GM19397 (cell line): ENCODE measurements around the gene GHRL.
"Not testable (repeated sequence)": the region's sequence is repeated elsewhere in the genome, so short reads cannot be mapped to it uniquely, and the experiment has no call there.

Experiments used
- ATAC-seq: cut with Tn5 transposase; IDR thresholded peaks from one replicate; pipeline ENCODE4 v1.9.1; 2021; ENCODE audit warnings: mild to moderate bottlenecking, moderate library complexity; ENCODE audit not compliant: unreplicated experiment

Gene GHRL

GRCh38 chr3:10278501-10278900, 14.2 kb downstream of the GHRL start:
- no peak for ATAC-seq

GRCh38 chr3:10277115-10277625, 15.6 kb downstream of the GHRL start:
- no peak for ATAC-seq

GRCh38 chr3:10274601-10275000, 18.1 kb downstream of the GHRL start:
- no peak for ATAC-seq

- no peak for ATAC-seq
Observed at GRCh38 chr3:10273702-10274305, 18.9 kb downstream of the GHRL start.

- no peak for ATAC-seq
Observed at GRCh38 chr3:10272977-10273376, 19.8 kb downstream of the GHRL start.

GRCh38 chr3:10272476-10272875, 20.3 kb downstream of the GHRL start:
- ATAC-seq, result not testable (repeated sequence)

GRCh38 chr3:10269443-10269842, 23.3 kb downstream of the GHRL start:
- no peak for ATAC-seq

GRCh38 chr3:10268930-10269329, 23.8 kb downstream of the GHRL start:
- no peak for ATAC-seq

- ATAC-seq, result no peak
Observed at GRCh38 chr3:10268116-10268515, 24.6 kb downstream of the GHRL start.

- not testable (repeated sequence) for ATAC-seq
Observed at GRCh38 chr3:10266936-10267335, 25.8 kb downstream of the GHRL start.

GRCh38 chr3:10265833-10266232, 26.9 kb downstream of the GHRL start:
- ATAC-seq, result no peak

- ATAC-seq, result no peak
Observed at GRCh38 chr3:10263646-10264363, 28.9 kb downstream of the GHRL start.

GRCh38 chr3:10262027-10262426, 30.7 kb downstream of the GHRL start:
- ATAC-seq, result no peak

GRCh38 chr3:10260211-10260701, 32.5 kb downstream of the GHRL start:
- ATAC-seq, result no peak

GRCh38 chr3:10259798-10260197, 32.9 kb downstream of the GHRL start:
- no peak for ATAC-seq

- ATAC-seq, result no peak
Observed at GRCh38 chr3:10259036-10259435, 33.7 kb downstream of the GHRL start.

- ATAC-seq, result no peak
Observed at GRCh38 chr3:10255835-10256234, 36.9 kb downstream of the GHRL start.

- no peak for ATAC-seq
Observed at GRCh38 chr3:10253731-10254130, 39.0 kb downstream of the GHRL start.

- no peak for ATAC-seq
Observed at GRCh38 chr3:10251006-10251405, 41.7 kb downstream of the GHRL start.

GRCh38 chr3:10249833-10250232, 42.9 kb downstream of the GHRL start:
- no peak for ATAC-seq

GRCh38 chr3:10248984-10249748, 43.6 kb downstream of the GHRL start:
- ATAC-seq, result no peak
